GM21529 (cell line): ENCODE results near the gene RCOR1.

Experiments
- ATAC-seq: cut with Tn5 transposase; IDR thresholded peaks from one replicate; pipeline ENCODE4 v1.9.1; 2021; ENCODE audit not compliant: unreplicated experiment

Gene RCOR1

GRCh38 chr14:102771144-102771543 lies 178.7 kb downstream of the RCOR1 start:
- ATAC-seq, result no peak

- ATAC-seq, result no peak
These were observed 180.5 kb downstream of the RCOR1 start for GRCh38 chr14:102772781-102773570.

- ATAC-seq, result peak; percentile 35
These were observed 182.1 kb downstream of the RCOR1 start for GRCh38 chr14:102774391-102775153.

- no peak for ATAC-seq
These were observed 183.7 kb downstream of the RCOR1 start for GRCh38 chr14:102775855-102776760.

- peak; percentile 53 for ATAC-seq
These were observed 184.6 kb downstream of the RCOR1 start, which contains the start of gene TRAF3 for GRCh38 chr14:102776761-102777710. Gene TRAF3, plus strand, starts transcription at chr14:102777449. Its CDS starts 92,753 bp downstream, at chr14:102870202.

- peak; percentile 8 for ATAC-seq
These were observed 185.4 kb downstream of the RCOR1 start for GRCh38 chr14:102777711-102778337.

- no peak for ATAC-seq
These were observed 186.1 kb downstream of the RCOR1 start for GRCh38 chr14:102778338-102779083.

GRCh38 chr14:102779084-102779462 lies 186.6 kb downstream of the RCOR1 start:
- ATAC-seq, result no peak

- no peak for ATAC-seq
These were observed 187.3 kb downstream of the RCOR1 start for GRCh38 chr14:102779574-102780315.
